Large intestine (tissue), 3 donors: ENCODE measurements around the gene ATP1A1. TPM values are rescaled to one million over a fixed set of nuclear protein-coding genes. Genes with fewer than 3 reads are reported as not detected.
A peak's percentile ranks its signal among the peaks of the same experiment; 100 is the strongest.

Experiments
- DNase-seq, 2 donors: peaks; one replicate each; pipeline versions ENCODE4 v3.0.0 to v3.0.0-alpha.2; 2013
- H3K27ac ChIP-seq: one replicate; pipeline ENCODE4 v1.5.1; 2013; ENCODE audit warnings: low read length
- H3K27me3 ChIP-seq: 2 replicates; pipeline ENCODE4 v1.6.1; 2013; ENCODE audit warnings: low read length; ENCODE audit not compliant: control insufficient read depth, insufficient read depth
- H3K36me3 ChIP-seq: 2 replicates; pipeline ENCODE4 v1.6.1; 2013; ENCODE audit warnings: low read length; ENCODE audit not compliant: control insufficient read depth, insufficient read depth
- H3K4me1 ChIP-seq: one replicate; pipeline ENCODE4 v1.6.1; 2013; ENCODE audit warnings: low read length; ENCODE audit not compliant: control insufficient read depth, insufficient read depth
- H3K4me3 ChIP-seq: one replicate; pipeline ENCODE4 v1.5.1; 2013; ENCODE audit warnings: low read length
- H3K9me3 ChIP-seq: one replicate; pipeline ENCODE4 v1.6.1; 2013; ENCODE audit warnings: mild to moderate bottlenecking, low read depth, low read length, moderate library complexity; ENCODE audit not compliant: control insufficient read depth
- WGBS: methylation state at CpG from one replicate; pipeline ENCODE4 v1.1.5; 2013; ENCODE audit warnings: low lambda C conversion rate; ENCODE audit not compliant: insufficient coverage; 5-methylcytosine and 5-hydroxymethylcytosine counted together
- polyA plus RNA-seq: library from polyadenylated mRNA; unstranded; fragments of 120-200 nt; gene quantifications from one replicate; pipeline ENCODE4 v1.2.1, GENCODE V29; 2013

The ATP1A1 gene
- polyA plus RNA-seq, 1 donor = 823 TPM

- 60% methylated on average over 1 of the region's 4 CpGs for WGBS
- no peak for DNase-seq
- H3K9me3 ChIP-seq = no peaks in the 10 kb centered on the region
- no peaks in the 10 kb centered on the region for H3K27me3 ChIP-seq
- no peak overlapping the region for H3K27ac ChIP-seq
- H3K4me1 ChIP-seq = peaks cover 24% of the 10 kb centered on the region
- H3K4me3 ChIP-seq = no peak overlapping the region
- H3K36me3 ChIP-seq = no peaks in the 10 kb centered on the region
Observed at GRCh38 chr1:116356067-116356466, 17.0 kb upstream of the ATP1A1 start.

DNA sequence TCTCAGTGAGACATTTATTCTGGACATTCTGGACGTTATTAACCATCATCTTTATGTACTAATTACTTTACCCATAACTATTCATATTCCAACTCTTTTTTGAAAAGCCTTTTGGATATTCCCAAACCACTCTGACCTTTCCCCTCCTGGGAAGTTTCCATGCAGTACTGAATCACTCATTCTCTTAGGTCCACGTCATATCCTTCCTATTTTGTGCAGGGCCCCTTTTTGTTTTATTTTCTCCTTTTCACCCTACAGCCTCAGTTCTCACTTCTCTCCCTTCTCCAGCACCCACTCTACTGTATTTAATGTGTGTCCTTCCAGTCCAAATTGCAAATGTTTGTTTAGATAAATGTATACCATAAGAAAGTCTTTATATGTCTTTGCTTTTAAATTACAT, 16.4 kb upstream of the ATP1A1 start:
- WGBS = 58% methylated on average over 2 of the region's 2 CpGs
- no peak overlapping the region for H3K4me3 ChIP-seq
- H3K27me3 ChIP-seq = no peaks in the 10 kb centered on the region
- peaks cover 27% of the 10 kb centered on the region for H3K4me1 ChIP-seq
- DNase-seq = no peak
- no peak overlapping the region for H3K27ac ChIP-seq
- H3K9me3 ChIP-seq = no peaks in the 10 kb centered on the region
- H3K36me3 ChIP-seq = no peaks in the 10 kb centered on the region

GRCh38 chr1:116357487-116357886, 15.6 kb upstream of the ATP1A1 start:
- Histone ChIP-seq H3K27ac (no peak overlapping the region), H3K36me3 (no peaks in the 10 kb centered on the region), H3K4me1 (peaks cover 29% of the 10 kb centered on the region), H3K27me3 (no peaks in the 10 kb centered on the region), H3K4me3 (no peak overlapping the region), H3K9me3 (no peaks in the 10 kb centered on the region)
- WGBS = no CpG with 5 or more reads among the region's 1 CpG
- no peak for DNase-seq

- H3K4me3 ChIP-seq = no peak overlapping the region
- peak overlapping the region; percentile 71 for H3K27ac ChIP-seq
- peaks cover 27% of the 10 kb centered on the region for H3K4me1 ChIP-seq
- peak; percentile 42 to 70 for DNase-seq
- no peaks in the 10 kb centered on the region for H3K9me3 ChIP-seq
- 0% methylated on average over 1 of the region's 2 CpGs for WGBS
- H3K36me3 ChIP-seq = no peaks in the 10 kb centered on the region
- H3K27me3 ChIP-seq = no peaks in the 10 kb centered on the region
Observed at GRCh38 chr1:116359060-116359830, 13.8 kb upstream of the ATP1A1 start.

- no peak for DNase-seq
- WGBS = 100% methylated on average over 1 of the region's 1 CpG
- Histone ChIP-seq H3K9me3 (no peaks in the 10 kb centered on the region), H3K4me3 (no peak overlapping the region), H3K36me3 (no peaks in the 10 kb centered on the region), H3K27me3 (no peaks in the 10 kb centered on the region), H3K27ac (peak overlapping the region; percentile 71), H3K4me1 (peaks cover 27% of the 10 kb centered on the region)
Observed at GRCh38 chr1:116359871-116360270, 13.2 kb upstream of the ATP1A1 start.

GRCh38 chr1:116360429-116361173, 12.4 kb upstream of the ATP1A1 start:
- peak overlapping the region; percentile 71 for H3K27ac ChIP-seq
- peak in 1 of 2 donors; percentile 59 for DNase-seq
- H3K9me3 ChIP-seq = no peaks in the 10 kb centered on the region
- H3K4me1 ChIP-seq = peaks cover 27% of the 10 kb centered on the region
- H3K36me3 ChIP-seq = no peaks in the 10 kb centered on the region
- H3K27me3 ChIP-seq = no peaks in the 10 kb centered on the region
- WGBS = 86% methylated on average over 2 of the region's 2 CpGs
- H3K4me3 ChIP-seq = no peak overlapping the region

GRCh38 chr1:116361648-116362047, 11.4 kb upstream of the ATP1A1 start:
- H3K9me3 ChIP-seq = no peaks in the 10 kb centered on the region
- peak overlapping the region; percentile 71 for H3K27ac ChIP-seq
- no peaks in the 10 kb centered on the region for H3K27me3 ChIP-seq
- H3K4me1 ChIP-seq = peaks cover 27% of the 10 kb centered on the region
- H3K36me3 ChIP-seq = no peaks in the 10 kb centered on the region
- WGBS = no CpG with 5 or more reads among the region's 3 CpGs
- no peak for DNase-seq
- H3K4me3 ChIP-seq = no peak overlapping the region

GRCh38 chr1:116362050-116362449, 11.0 kb upstream of the ATP1A1 start:
- no CpG with 5 or more reads among the region's 4 CpGs for WGBS
- Histone ChIP-seq H3K4me3 (no peak overlapping the region), H3K4me1 (peaks cover 27% of the 10 kb centered on the region), H3K36me3 (no peaks in the 10 kb centered on the region), H3K9me3 (no peaks in the 10 kb centered on the region), H3K27ac (peak overlapping the region; percentile 71), H3K27me3 (no peaks in the 10 kb centered on the region)
- peak; percentile 72 to 78 for DNase-seq

- no CpG with 5 or more reads among the region's 5 CpGs for WGBS
- Histone ChIP-seq H3K9me3 (no peaks in the 10 kb centered on the region), H3K4me3 (no peak overlapping the region), H3K27ac (no peak overlapping the region), H3K36me3 (no peaks in the 10 kb centered on the region), H3K27me3 (no peaks in the 10 kb centered on the region), H3K4me1 (peaks cover 10% of the 10 kb centered on the region)
- DNase-seq = no peak
Observed at GRCh38 chr1:116365353-116365780, 7.7 kb upstream of the ATP1A1 start.

- WGBS = no CpG with 5 or more reads among the region's 5 CpGs
- no peaks in the 10 kb centered on the region for H3K36me3 ChIP-seq
- no peak overlapping the region for H3K4me3 ChIP-seq
- H3K27me3 ChIP-seq = no peaks in the 10 kb centered on the region
- DNase-seq = no peak
- no peaks in the 10 kb centered on the region for H3K9me3 ChIP-seq
- H3K27ac ChIP-seq = no peak overlapping the region
- peaks cover 10% of the 10 kb centered on the region for H3K4me1 ChIP-seq
Observed at GRCh38 chr1:116365857-116366256, 7.2 kb upstream of the ATP1A1 start.
